Natural killer cell treated with Interleukin-12 subunit alpha and Interleukin-12 subunit beta and Interleukin-15 and Interleukin-18, amount 100 ng/mL, for 72 hours (primary cell): ENCODE data around the gene PLVAP. TPM values are rescaled to one million over a fixed set of nuclear protein-coding genes. Genes with fewer than 3 reads are reported as not detected.

ENCODE experiments used
- ATAC-seq, 2 donors: fragments of 150-1000 bp; cut with Tn5 transposase in 1 of 2; sonication (Bioruptor Pico), chemical (Tn5 transposase) in 1 of 2; 2 replicates each; pipeline ENCODE4 v1.10.0; 2021
- DNase-seq: peaks from one replicate; pipeline ENCODE4 v3.0.0; 2022; ENCODE audit warnings: low spot score
- H3K27ac Mint-ChIP-seq, 2 donors: 1 replicate in 1 of 2; 2 replicates in 1 of 2; pipeline ENCODE4 v1.8.0; 2022; ENCODE audit warnings: mixed read lengths in 2 of 2, mild to moderate bottlenecking in 1 of 2, moderate library complexity in 1 of 2
- H3K27me3 Mint-ChIP-seq, 2 donors: 1 replicate in 1 of 2; 2 replicates in 1 of 2; pipeline ENCODE4 v1.8.0; 2022; ENCODE audit warnings: mixed read lengths in 2 of 2
- H3K36me3 Mint-ChIP-seq: one replicate; pipeline ENCODE4 v1.8.0; 2022; ENCODE audit warnings: mixed read lengths
- H3K4me1 Mint-ChIP-seq, 2 donors: 1 replicate in 1 of 2; 2 replicates in 1 of 2; pipeline ENCODE4 v1.8.0; 2022; ENCODE audit warnings: low read depth in 2 of 2, mixed read lengths in 2 of 2, mild to moderate bottlenecking in 1 of 2
- H3K4me3 Mint-ChIP-seq: one replicate; pipeline ENCODE4 v1.8.0; 2022; ENCODE audit warnings: mixed read lengths
- H3K9me3 Mint-ChIP-seq: 2 replicates; pipeline ENCODE4 v1.8.0; 2022; ENCODE audit warnings: mixed read lengths
- total RNA-seq, 2 donors: library from RNA; stranded (reverse); gene quantifications; one replicate each; pipeline ENCODE4 v1.2.3, GENCODE V29; 2022

PLVAP gene
- total RNA-seq, 2 donors from 2014 or later = 0.59 TPM; not detected in 1

DNA sequence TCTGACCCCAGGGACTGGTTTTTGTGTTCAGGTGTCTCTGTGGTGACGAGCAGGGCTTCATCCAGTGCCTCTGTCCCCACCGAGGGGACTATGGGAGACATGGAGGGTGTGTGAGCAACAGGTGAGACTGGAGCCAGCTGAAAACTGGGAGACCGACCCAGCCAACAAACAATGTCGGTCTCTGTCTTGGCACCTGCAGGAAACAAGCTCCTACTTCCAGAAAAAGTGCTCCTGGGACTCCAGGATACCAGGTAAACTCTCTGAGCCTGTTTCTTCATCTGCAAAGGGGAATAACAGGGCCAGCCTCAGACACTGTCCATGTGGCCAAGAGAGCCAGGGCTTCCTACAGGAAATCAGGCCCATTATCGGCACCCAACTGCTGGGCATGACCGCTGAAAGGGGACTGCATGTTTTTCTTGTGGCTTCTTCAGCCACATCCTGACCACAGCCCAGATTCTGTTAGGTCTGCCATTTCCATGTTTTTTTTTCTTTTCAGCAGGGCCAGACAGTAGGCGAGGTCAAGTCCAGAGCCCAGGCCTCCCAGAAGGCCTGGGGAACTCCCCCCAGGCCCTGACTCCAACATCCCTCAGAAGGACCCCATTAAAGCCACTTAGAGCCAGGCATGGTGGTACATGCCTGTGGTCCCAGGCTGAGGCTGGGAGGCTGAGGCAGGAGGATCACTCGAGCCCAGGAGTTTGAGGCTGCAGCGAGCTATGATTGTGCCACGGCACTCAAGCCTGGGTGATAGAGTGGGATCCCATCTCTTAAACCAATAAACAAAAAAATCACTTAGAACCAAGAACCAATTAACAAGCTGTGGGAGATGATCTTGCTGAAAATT lies 29.1 kb upstream of the PLVAP start:
- peak; percentile 66 to 71 for ATAC-seq
- Mint-ChIP-seq H3K27me3 (no peaks in the 10 kb centered on the region), H3K9me3 (no peaks in the 10 kb centered on the region), H3K4me1 (peaks cover 25 to 41% of the 10 kb centered on the region in 2 donors), H3K4me3 (peak overlapping the region; percentile 96), H3K27ac (peak overlapping the region; percentile 89 to 99), H3K36me3 (no peaks in the 10 kb centered on the region)
- DNase-seq = peak; percentile 81

DNA sequence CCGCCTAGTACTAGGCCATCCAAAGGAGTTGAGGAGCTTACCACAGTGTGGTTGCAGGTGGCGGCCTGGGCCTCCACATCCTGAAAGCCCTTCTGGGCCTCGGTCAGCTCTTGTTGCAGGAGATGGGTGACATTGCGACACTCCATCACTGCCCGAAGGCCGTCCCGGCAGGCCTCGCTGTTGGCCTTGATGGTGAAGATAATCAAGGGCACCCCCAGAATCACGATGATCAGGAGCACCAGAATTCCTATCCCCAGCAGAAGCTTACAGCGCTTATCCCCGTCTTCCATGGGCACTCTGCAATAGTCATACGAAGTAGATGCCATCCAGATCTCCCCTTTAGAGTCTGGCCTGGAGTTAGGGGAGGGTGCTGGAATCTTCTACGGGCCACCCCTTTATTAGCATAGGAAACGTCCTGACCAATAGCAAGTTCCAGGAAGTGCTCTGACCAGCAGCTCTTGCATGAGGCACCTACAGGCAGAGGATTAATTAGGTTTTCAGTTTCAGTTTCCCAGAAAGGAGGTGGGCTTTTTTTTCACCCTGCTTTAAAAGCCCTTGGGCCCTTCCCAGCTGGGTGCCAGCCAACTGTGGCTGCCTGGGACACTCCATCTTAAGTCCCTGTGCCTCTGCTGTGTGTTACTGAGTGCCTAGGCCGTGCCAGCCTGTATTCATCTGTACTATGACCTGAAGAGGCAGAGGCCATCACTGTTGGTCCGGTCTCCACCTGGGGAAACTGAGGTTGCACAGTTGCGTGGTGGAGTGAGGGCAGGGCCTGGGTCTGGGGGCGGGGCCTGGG lies 28.3 kb upstream of the PLVAP start, which contains the start of gene BST2:
BST2 (minus strand) TSS at position 381 of the 796 bp plus-strand sequence; CDS start at position 326, 55 bp downstream.
- peak; percentile 86 for DNase-seq
- ATAC-seq = peak; percentile 86 to 92
- no peaks in the 10 kb centered on the region for H3K36me3 Mint-ChIP-seq
- H3K4me3 Mint-ChIP-seq = peak within 1 kb of the TSS; percentile 96
- no peaks in the 10 kb centered on the region for H3K9me3 Mint-ChIP-seq
- peaks cover 25 to 43% of the 10 kb centered on the region in 2 donors for H3K4me1 Mint-ChIP-seq
- peak within 1 kb of the TSS; percentile 89 to 99 for H3K27ac Mint-ChIP-seq
- H3K27me3 Mint-ChIP-seq = no peaks in the 10 kb centered on the region

GRCh38 chr19:17404621-17405249 lies 27.6 kb upstream of the PLVAP start:
- Mint-ChIP-seq H3K4me3 (peak overlapping the region; percentile 96), H3K27me3 (no peaks in the 10 kb centered on the region), H3K9me3 (no peaks in the 10 kb centered on the region), H3K4me1 (peaks cover 25 to 44% of the 10 kb centered on the region in 2 donors), H3K36me3 (no peaks in the 10 kb centered on the region), H3K27ac (peak overlapping the region; percentile 89 to 99)
- DNase-seq = no peak
- ATAC-seq = no peak

- DNase-seq (no peak), ATAC-seq (no peak)
- Mint-ChIP-seq H3K27me3 (no peaks in the 10 kb centered on the region), H3K4me3 (peak overlapping the region; percentile 96), H3K4me1 (peaks cover 25 to 44% of the 10 kb centered on the region in 2 donors), H3K27ac (peak overlapping the region; percentile 89 to 99), H3K9me3 (no peaks in the 10 kb centered on the region), H3K36me3 (no peaks in the 10 kb centered on the region)
These were observed 26.9 kb upstream of the PLVAP start for GRCh38 chr19:17404015-17404414.

DNA sequence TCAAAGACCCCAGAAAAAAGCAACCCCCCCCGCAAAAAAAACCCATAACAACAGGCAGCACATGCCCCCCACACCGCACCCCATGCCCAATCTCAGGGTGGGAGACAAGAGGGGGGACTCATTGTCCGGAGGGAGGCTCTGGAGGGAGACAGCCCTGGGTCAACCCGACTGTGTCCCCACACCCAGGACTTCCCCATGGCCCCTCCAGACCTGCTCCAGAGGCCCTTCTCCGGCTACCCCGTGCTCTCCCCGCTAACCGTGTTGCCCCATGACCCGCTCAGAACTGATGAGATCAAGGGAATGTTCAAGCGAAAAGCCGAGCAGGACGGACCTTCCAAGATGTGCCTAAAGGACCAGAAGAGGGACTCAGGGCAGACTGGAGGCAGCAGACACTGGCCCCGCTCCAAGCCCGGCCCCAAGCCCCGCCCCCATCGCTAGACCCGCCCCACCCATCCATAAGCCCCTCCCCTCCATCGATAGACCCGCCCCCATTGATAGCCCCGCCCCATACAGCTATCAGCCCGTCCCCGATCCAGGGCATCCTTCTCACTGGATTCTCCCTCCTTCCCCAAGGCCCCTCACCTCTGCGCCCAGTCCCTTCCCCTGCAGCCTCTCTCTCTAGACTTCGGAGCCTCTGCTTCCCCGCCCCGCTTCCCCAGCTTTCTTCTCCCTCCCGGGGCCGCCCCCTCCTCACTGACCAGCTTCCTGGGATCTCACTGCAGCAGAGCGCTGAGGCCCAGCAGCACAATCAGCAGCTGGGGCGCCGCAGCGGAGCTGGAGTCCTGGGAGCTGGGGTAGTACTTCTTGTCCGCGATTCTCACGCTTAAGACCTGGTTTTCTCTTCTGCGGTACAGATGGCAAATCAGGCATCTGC lies 26.1 kb upstream of the PLVAP start:
- Mint-ChIP-seq H3K4me3 (peak overlapping the region; percentile 96), H3K4me1 (peaks cover 25 to 44% of the 10 kb centered on the region in 2 donors), H3K36me3 (no peaks in the 10 kb centered on the region), H3K27me3 (no peaks in the 10 kb centered on the region), H3K27ac (peak overlapping the region; percentile 89 to 99), H3K9me3 (no peaks in the 10 kb centered on the region)
- ATAC-seq (peak; percentile 31 to 36), DNase-seq (no peak)

- H3K27me3 Mint-ChIP-seq = no peaks in the 10 kb centered on the region
- no peak overlapping the region for H3K27ac Mint-ChIP-seq
- ATAC-seq (no peak), DNase-seq (no peak)
- H3K36me3 Mint-ChIP-seq = no peaks in the 10 kb centered on the region
- no peak overlapping the region for H3K4me3 Mint-ChIP-seq
- H3K9me3 Mint-ChIP-seq = no peaks in the 10 kb centered on the region
- peaks cover 14 to 38% of the 10 kb centered on the region in 2 donors for H3K4me1 Mint-ChIP-seq
These were observed 24.5 kb upstream of the PLVAP start for GRCh38 chr19:17401628-17402027.

- Mint-ChIP-seq H3K9me3 (no peaks in the 10 kb centered on the region), H3K4me1 (peaks cover 9 to 25% of the 10 kb centered on the region in 2 donors), H3K27ac (no peak overlapping the region), H3K4me3 (no peak overlapping the region), H3K27me3 (no peaks in the 10 kb centered on the region), H3K36me3 (no peaks in the 10 kb centered on the region)
- no peak for DNase-seq
- no peak for ATAC-seq
These were observed 21.9 kb upstream of the PLVAP start for GRCh38 chr19:17398902-17399527.

DNA sequence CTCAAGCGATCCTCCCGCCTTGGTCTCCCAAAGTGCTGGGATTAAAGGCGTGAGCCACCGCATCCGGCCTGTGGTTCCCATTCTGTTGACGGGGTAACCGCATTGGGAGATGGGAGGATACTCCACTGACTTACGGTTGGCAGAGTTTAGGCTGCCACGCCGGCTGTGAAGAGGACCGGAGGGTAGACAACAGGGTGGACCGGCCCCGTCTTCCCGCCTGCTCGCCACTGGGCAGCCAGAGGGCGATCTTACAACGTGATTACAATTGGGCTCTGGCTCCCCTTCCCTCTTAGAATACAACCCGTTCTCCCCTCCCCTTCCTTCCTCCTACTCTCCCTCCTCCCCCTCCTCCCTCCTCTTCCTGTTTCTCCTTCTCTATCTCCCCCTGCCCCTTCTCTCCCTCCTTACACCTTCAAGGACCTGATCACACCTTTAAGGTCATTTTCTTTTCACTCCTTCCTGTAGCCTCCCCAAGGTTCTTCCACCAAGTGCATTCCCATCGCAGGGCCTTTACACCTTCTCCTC lies 17.8 kb upstream of the PLVAP start:
- no peak overlapping the region for H3K4me3 Mint-ChIP-seq
- ATAC-seq (peak in 1 of 2 donors; percentile 59), DNase-seq (peak; percentile 76)
- no peaks in the 10 kb centered on the region for H3K36me3 Mint-ChIP-seq
- no peaks in the 10 kb centered on the region for H3K9me3 Mint-ChIP-seq
- H3K4me1 Mint-ChIP-seq = peaks cover 19 to 21% of the 10 kb centered on the region in 2 donors
- peaks cover 0 to 3% of the 10 kb centered on the region in 2 donors for H3K27me3 Mint-ChIP-seq
- peak overlapping the region in 1 of 2 donors; percentile 78 for H3K27ac Mint-ChIP-seq

DNA sequence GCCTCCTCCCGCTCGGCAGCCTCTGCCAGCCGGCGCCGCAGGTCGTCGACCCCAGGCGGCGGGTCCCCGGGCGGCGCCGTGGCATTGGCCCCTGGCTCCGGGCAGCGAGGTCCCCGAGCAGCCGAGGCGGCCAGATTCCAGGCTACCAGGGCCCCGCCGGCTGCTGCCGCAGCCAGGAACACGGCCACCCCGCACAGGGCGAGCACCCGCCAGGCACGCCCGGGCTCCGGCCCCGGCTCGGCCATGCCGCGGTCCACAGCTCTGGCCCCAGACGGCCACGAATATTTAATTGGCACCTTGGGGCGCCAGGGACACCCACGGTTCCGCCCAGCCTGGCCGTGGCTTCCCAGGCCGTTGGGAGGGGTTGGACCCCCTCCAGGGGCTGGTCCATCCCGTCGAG lies 16.8 kb upstream of the PLVAP start, which contains the start of gene CCDC194:
CCDC194 (minus strand) TSS at position 283 of the 400 bp plus-strand sequence; CDS start at position 245, 38 bp downstream.
- Mint-ChIP-seq H3K36me3 (no peaks in the 10 kb centered on the region), H3K4me1 (peaks cover 19 to 21% of the 10 kb centered on the region in 2 donors), H3K9me3 (no peaks in the 10 kb centered on the region), H3K27me3 (peaks cover 0 to 3% of the 10 kb centered on the region in 2 donors), H3K27ac (peak within 1 kb of the TSS in 1 of 2 donors; percentile 78), H3K4me3 (no peak within 1 kb of the TSS)
- no peak for ATAC-seq
- DNase-seq = no peak

GRCh38 chr19:17393002-17393401 lies 15.9 kb upstream of the PLVAP start:
- no peaks in the 10 kb centered on the region for H3K36me3 Mint-ChIP-seq
- H3K27ac Mint-ChIP-seq = no peak overlapping the region
- peaks cover 19 to 21% of the 10 kb centered on the region in 2 donors for H3K4me1 Mint-ChIP-seq
- H3K9me3 Mint-ChIP-seq = no peaks in the 10 kb centered on the region
- peaks cover 0 to 3% of the 10 kb centered on the region in 2 donors for H3K27me3 Mint-ChIP-seq
- DNase-seq = no peak
- H3K4me3 Mint-ChIP-seq = no peak overlapping the region
- ATAC-seq = no peak

- no peak overlapping the region for H3K27ac Mint-ChIP-seq
- no peak for ATAC-seq
These were observed 14.4 kb upstream of the PLVAP start for GRCh38 chr19:17391371-17392151.

More at GRCh38 chr19:17391371-17392151, 14.4 kb upstream of the PLVAP start:
- no peaks in the 10 kb centered on the region for H3K9me3 Mint-ChIP-seq
- H3K4me3 Mint-ChIP-seq = peak overlapping the region; percentile 89
- H3K27me3 Mint-ChIP-seq = peaks cover 0 to 3% of the 10 kb centered on the region in 2 donors
- peaks cover 17 to 19% of the 10 kb centered on the region in 2 donors for H3K4me1 Mint-ChIP-seq
- no peak for DNase-seq
- no peaks in the 10 kb centered on the region for H3K36me3 Mint-ChIP-seq
